Mesodermal cell (in vitro differentiated cells): Measurements from ENCODE around the gene THSD8.

Experiments
- H3K27ac ChIP-seq: 2 replicates; pipeline ENCODE4 v1.7.0; 2013; ENCODE audit warnings: mild to moderate bottlenecking, low read depth, low read length, moderate library complexity; ENCODE audit not compliant: severe bottlenecking
- H3K36me3 ChIP-seq: 2 replicates; pipeline ENCODE4 v1.7.1; 2013; ENCODE audit warnings: mild to moderate bottlenecking, low read length, moderate library complexity; ENCODE audit not compliant: control insufficient read depth, insufficient read depth
- H3K4me1 ChIP-seq: one replicate; pipeline ENCODE4 v1.7.1; 2013; ENCODE audit warnings: mild to moderate bottlenecking, low read length; ENCODE audit not compliant: insufficient read depth, control insufficient read depth, poor library complexity, severe bottlenecking
- H3K4me3 ChIP-seq: 2 replicates; pipeline ENCODE4 v1.7.0; 2013; ENCODE audit warnings: low read length, control low read depth, mild to moderate bottlenecking; ENCODE audit not compliant: insufficient read depth, poor library complexity, severe bottlenecking; ENCODE audit errors: extremely low read depth
- H3K9me3 ChIP-seq: 2 replicates; pipeline ENCODE4 v1.7.1; 2013; ENCODE audit warnings: mild to moderate bottlenecking, low read length, moderate library complexity; ENCODE audit not compliant: control insufficient read depth
- WGBS, 2 experiments: methylation state at CpG; one replicate each; pipeline ENCODE4 v1.1.5; 2013; ENCODE audit warnings: missing lambda C conversion rate in 2 of 2; ENCODE audit not compliant: insufficient coverage in 2 of 2; 5-methylcytosine and 5-hydroxymethylcytosine counted together

Gene THSD8

DNA sequence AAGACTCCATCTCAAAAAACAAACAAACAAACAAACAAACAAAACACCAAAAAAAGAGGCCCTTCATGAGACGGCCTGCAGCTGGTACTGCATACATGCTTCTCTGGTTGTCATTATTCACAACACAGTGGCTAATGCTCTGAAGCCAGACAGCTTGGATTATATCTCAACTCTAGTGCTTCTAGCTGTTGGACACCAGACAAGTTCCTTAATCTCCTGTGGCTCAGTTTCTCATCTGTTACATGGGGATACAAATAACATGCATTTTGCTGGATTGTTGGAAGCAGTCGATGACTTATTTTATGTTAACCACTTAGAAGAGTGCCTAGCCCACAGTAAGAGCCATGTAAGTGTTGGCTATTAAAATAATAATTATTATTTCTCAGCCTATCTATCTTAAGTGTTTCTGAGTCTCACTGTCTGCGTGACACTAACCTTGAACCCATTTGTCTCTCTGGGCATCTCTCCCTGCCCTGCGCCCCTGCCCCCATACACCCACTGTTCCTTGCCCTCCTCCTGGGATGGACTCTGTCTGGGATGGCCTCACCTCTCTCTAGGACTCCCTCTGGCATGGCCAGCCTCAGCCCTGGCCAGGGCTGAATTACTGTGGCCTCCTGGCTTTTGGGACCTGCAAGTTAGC lies 13.7 kb upstream of the THSD8 start:
- no peak overlapping the region for H3K4me3 ChIP-seq
- peak overlapping the region; percentile 84 for H3K27ac ChIP-seq
- H3K9me3 ChIP-seq: no peaks in the 10 kb centered on the region
- no peaks in the 10 kb centered on the region for H3K36me3 ChIP-seq
- H3K4me1 ChIP-seq: peaks cover 52% of the 10 kb centered on the region
- 72 to 90% methylated on average over 3 to 4 of the region's 4 CpGs for WGBS, 2 experiments

DNA sequence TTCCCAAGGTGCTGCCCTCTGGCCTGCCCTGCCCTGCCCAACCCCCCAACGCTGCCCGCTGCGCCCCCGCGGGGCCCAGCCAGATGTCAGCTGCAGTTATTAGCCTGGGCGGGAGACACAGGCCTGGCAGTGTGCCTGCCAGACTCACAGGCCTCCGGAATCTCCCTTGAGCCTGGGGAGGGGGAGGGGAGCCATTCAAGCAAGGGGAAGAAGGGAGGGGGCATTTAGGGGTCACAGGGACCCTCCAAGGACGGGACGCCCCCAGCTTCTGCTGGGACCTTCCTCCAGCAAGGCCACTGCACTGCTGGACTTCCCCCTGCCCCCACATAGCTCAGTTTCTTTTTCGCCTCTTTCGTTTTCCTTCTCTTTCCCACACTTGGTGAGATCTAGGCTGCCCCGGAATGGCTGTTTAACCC lies 13.2 kb upstream of the THSD8 start:
- Histone ChIP-seq H3K36me3 (no peaks in the 10 kb centered on the region), H3K9me3 (no peaks in the 10 kb centered on the region), H3K4me3 (peak overlapping the region; percentile 78), H3K27ac (peak overlapping the region; percentile 84), H3K4me1 (peaks cover 46% of the 10 kb centered on the region)
- 10 to 17% methylated on average over 4 to 10 of the region's 12 CpGs for WGBS, 2 experiments

DNA sequence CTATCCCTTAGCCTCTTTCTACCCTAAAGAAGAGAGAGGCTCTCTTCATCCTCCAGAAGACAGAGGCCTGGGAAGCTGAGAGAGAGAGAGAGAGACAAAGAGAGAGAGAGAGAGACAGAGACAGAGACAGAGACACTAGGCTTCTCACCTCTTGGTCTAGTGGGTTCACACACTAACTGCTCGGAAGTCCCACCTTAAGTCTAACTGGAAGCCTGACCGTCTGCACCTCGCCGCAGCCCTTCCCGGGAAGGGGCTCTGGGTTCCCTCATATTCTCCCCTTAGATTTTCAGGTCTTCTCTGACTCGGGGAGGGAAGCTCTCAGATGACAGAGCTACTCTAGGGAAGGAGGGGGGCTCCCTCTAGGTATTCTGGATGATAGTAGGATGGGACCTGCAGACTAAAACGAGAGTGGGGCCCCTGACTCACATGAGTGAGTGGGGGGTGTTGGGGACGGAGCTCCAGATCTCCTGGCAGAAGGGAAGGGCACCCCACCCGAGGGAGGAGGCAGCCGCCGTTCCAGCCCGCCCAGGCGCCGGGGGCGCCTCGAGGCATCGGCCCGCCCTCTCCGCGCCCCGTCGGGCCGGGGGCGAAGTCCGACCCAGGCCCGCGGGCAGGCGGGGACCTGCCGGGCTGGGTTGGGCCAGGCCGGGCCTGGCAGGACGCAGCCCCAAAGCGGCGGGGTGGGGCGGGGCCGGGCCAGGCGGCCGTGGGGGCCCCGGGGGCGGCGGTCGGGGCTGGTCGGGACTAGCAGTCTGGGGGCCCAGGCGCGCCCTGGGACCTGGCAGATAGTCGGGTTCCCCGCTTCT lies 12.6 kb upstream of the THSD8 start:
- Histone ChIP-seq H3K4me3 (peak overlapping the region; percentile 78), H3K4me1 (peaks cover 40% of the 10 kb centered on the region), H3K27ac (peak overlapping the region; percentile 84), H3K36me3 (no peaks in the 10 kb centered on the region), H3K9me3 (no peaks in the 10 kb centered on the region)
- 4 to 8% methylated on average over 21 to 29 of the region's 46 CpGs for WGBS, 2 experiments

DNA sequence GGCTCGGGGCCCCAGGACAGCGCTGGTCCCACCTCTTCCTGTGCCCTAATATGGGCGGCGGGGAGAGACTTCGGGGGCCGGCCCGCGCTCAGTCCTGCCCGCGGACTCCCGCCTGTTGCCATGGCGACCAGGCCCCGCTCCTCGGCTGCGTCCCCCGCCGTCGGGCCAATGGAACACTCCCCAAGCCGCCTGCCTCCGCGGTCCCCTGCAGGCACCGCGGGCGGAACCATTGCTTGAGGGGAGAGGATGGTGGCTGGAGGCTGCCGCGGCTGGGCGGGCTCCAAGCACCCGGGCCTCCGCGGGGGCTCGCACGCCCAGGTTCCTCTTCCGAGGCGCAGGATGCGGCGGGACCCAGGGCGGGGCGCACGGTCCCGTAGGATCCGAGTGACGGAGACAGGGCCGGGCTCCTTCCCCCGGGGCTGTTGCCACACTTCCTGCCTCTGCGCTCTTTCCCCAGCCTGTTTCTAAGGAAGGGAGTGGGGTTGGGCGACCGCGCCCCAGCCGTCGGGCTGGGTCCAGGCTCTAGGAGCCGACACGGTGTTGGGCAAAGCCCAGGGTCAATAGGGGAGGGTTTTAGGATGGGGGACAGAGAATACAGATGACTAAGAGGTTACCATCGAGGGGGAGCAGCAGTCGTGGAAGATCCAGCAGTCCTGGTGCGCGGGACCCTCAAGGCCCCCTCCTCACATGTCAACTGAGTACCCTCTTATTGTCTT lies 11.8 kb upstream of the THSD8 start:
- no peaks in the 10 kb centered on the region for H3K9me3 ChIP-seq
- peaks cover 35% of the 10 kb centered on the region for H3K4me1 ChIP-seq
- WGBS, 2 experiments: 1% methylated on average over 46 to 49 of the region's 56 CpGs
- peak overlapping the region; percentile 84 for H3K27ac ChIP-seq
- H3K4me3 ChIP-seq: peak overlapping the region; percentile 78
- no peaks in the 10 kb centered on the region for H3K36me3 ChIP-seq

- H3K36me3 ChIP-seq: no peaks in the 10 kb centered on the region
- H3K27ac ChIP-seq: peak overlapping the region; percentile 84
- peak overlapping the region; percentile 78 for H3K4me3 ChIP-seq
- peaks cover 30% of the 10 kb centered on the region for H3K4me1 ChIP-seq
- H3K9me3 ChIP-seq: no peaks in the 10 kb centered on the region
- WGBS, 2 experiments: 6 to 9% methylated on average over 16 to 20 of the region's 22 CpGs
These were observed 11.1 kb upstream of the THSD8 start for GRCh38 chr19:12790628-12791344.

GRCh38 chr19:12791345-12792050 lies 10.4 kb upstream of the THSD8 start, which contains the start of gene JUNB:
Gene JUNB (plus strand): TSS chr19:12791486. CDS start chr19:12791772, 286 bp downstream.
- Histone ChIP-seq H3K27ac (peak within 1 kb of the TSS; percentile 84), H3K4me3 (peak within 1 kb of the TSS; percentile 78), H3K4me1 (peaks cover 29% of the 10 kb centered on the region), H3K36me3 (no peaks in the 10 kb centered on the region), H3K9me3 (no peaks in the 10 kb centered on the region)
- WGBS, 2 experiments: 0% methylated on average over 44 to 69 of the region's 73 CpGs

GRCh38 chr19:12792051-12792852 lies 9.6 kb upstream of the THSD8 start:
- H3K9me3 ChIP-seq: no peaks in the 10 kb centered on the region
- peak overlapping the region; percentile 84 for H3K27ac ChIP-seq
- no peaks in the 10 kb centered on the region for H3K36me3 ChIP-seq

DNA sequence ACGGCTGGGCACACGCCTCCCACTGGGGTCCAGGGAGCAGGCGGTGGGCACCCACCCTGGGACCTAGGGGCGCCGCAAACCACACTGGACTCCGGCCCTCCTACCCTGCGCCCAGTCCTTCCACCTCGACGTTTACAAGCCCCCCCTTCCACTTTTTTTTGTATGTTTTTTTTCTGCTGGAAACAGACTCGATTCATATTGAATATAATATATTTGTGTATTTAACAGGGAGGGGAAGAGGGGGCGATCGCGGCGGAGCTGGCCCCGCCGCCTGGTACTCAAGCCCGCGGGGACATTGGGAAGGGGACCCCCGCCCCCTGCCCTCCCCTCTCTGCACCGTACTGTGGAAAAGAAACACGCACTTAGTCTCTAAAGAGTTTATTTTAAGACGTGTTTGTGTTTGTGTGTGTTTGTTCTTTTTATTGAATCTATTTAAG lies 9.0 kb upstream of the THSD8 start:
- no peaks in the 10 kb centered on the region for H3K9me3 ChIP-seq
- 0 to 5% methylated on average over 5 to 16 of the region's 22 CpGs for WGBS, 2 experiments
- H3K27ac ChIP-seq: peak overlapping the region; percentile 84
- H3K36me3 ChIP-seq: peaks cover 4% of the 10 kb centered on the region
- H3K4me1 ChIP-seq: peaks cover 25% of the 10 kb centered on the region
- peak overlapping the region; percentile 78 for H3K4me3 ChIP-seq

More at GRCh38 chr19:12792051-12792852, 9.6 kb upstream of the THSD8 start:
- Histone ChIP-seq H3K4me3 (peak overlapping the region; percentile 78), H3K4me1 (peaks cover 25% of the 10 kb centered on the region)
- WGBS, 2 experiments: 0 to 1% methylated on average over 69 to 79 of the region's 84 CpGs
